ENCODE results near the gene GABRG3. TPM values are rescaled to one million over a fixed set of nuclear protein-coding genes. Genes with fewer than 3 reads are reported as not detected.
"Not testable (repeated sequence)": the region's sequence is repeated elsewhere in the genome, so short reads cannot be mapped to it uniquely, and the experiment has no call there.

Gene GABRG3
- total RNA-seq, 2 experiments from 2014 or later, result not detected

- POLR2A ChIA-PET, result no interaction called here
- CTCF ChIA-PET, result no interaction called here
Measured at GRCh38 chr15:27292641-27293040, 321.7 kb downstream of the GABRG3 start.

GRCh38 chr15:27293607-27294006, 322.6 kb downstream of the GABRG3 start:
- ChIA-PET POLR2A (no interaction called here), CTCF (no interaction called here)

GRCh38 chr15:27317736-27318135, 346.8 kb downstream of the GABRG3 start:
- ChIA-PET POLR2A (no interaction called here), CTCF (no interaction called here)

GRCh38 chr15:27323801-27324200, 352.8 kb downstream of the GABRG3 start:
- CTCF ChIA-PET, result no interaction called here

GRCh38 chr15:27324886-27325615, 354.1 kb downstream of the GABRG3 start:
- ChIA-PET CTCF (no interaction called here), POLR2A (no interaction called here)

More at GRCh38 chr15:27323801-27324200, 352.8 kb downstream of the GABRG3 start:
- POLR2A ChIA-PET, result no interaction called here

GRCh38 chr15:27327467-27328025, 356.6 kb downstream of the GABRG3 start:
- POLR2A ChIA-PET, result no interaction called here
- CTCF ChIA-PET, result no interaction called here

GRCh38 chr15:27328186-27328585, 357.2 kb downstream of the GABRG3 start:
- POLR2A ChIA-PET, result interaction anchor here (0.5 kb wide), 1 partner anchor 53 kb away, joined by 3 read pairs; no protein-coding TSS in a partner anchor
- CTCF ChIA-PET, result no interaction called here

GRCh38 chr15:27328608-27329007, 357.6 kb downstream of the GABRG3 start:
- ChIA-PET CTCF (no interaction called here), POLR2A (interaction anchor here (0.5 kb wide), 1 partner anchor 52 kb away, joined by 3 read pairs; no protein-coding TSS in a partner anchor)

- ChIA-PET CTCF (no interaction called here), POLR2A (no interaction called here)
Measured at GRCh38 chr15:27330326-27330725, 359.3 kb downstream of the GABRG3 start.

- ChIA-PET CTCF (no interaction called here), POLR2A (no interaction called here)
Measured at GRCh38 chr15:27336676-27337075, 365.7 kb downstream of the GABRG3 start.

GRCh38 chr15:27339138-27339537, 368.2 kb downstream of the GABRG3 start:
- ChIA-PET POLR2A (no interaction called here), CTCF (no interaction called here)

GRCh38 chr15:27341780-27342343, 370.9 kb downstream of the GABRG3 start:
- CTCF ChIA-PET, result no interaction called here
- POLR2A ChIA-PET, result no interaction called here

- ChIA-PET CTCF (no interaction called here), POLR2A (no interaction called here)
Measured at GRCh38 chr15:27342991-27343390, 372.0 kb downstream of the GABRG3 start.

- CTCF ChIA-PET, result no interaction called here
- POLR2A ChIA-PET, result no interaction called here
Measured at GRCh38 chr15:27352136-27352535, 381.2 kb downstream of the GABRG3 start.

GRCh38 chr15:27353856-27354255, 382.9 kb downstream of the GABRG3 start:
- POLR2A ChIA-PET, result no interaction called here
- CTCF ChIA-PET, result no interaction called here

- CTCF ChIA-PET, result no interaction called here
Measured at GRCh38 chr15:27358751-27359434, 387.9 kb downstream of the GABRG3 start.

GRCh38 chr15:27359586-27359985, 388.6 kb downstream of the GABRG3 start:
- ChIA-PET CTCF (no interaction called here), POLR2A (no interaction called here)

More at GRCh38 chr15:27358751-27359434, 387.9 kb downstream of the GABRG3 start:
- POLR2A ChIA-PET, result no interaction called here

- CTCF ChIA-PET, result no interaction called here
- POLR2A ChIA-PET, result no interaction called here
Measured at GRCh38 chr15:27360316-27360715, 389.3 kb downstream of the GABRG3 start.

- CTCF ChIA-PET, result no interaction called here
- POLR2A ChIA-PET, result no interaction called here
Measured at GRCh38 chr15:27361438-27361837, 390.5 kb downstream of the GABRG3 start.

GRCh38 chr15:27365456-27365855, 394.5 kb downstream of the GABRG3 start:
- ChIA-PET CTCF (no interaction called here), POLR2A (no interaction called here)

GRCh38 chr15:27377391-27377790, 406.4 kb downstream of the GABRG3 start:
- CTCF ChIA-PET, POLR2A ChIA-PET: not testable (repeated sequence)
